ENCODE results near the gene ELK4. TPM values are rescaled to one million over a fixed set of nuclear protein-coding genes. Genes with fewer than 3 reads are reported as not detected.

ELK4 gene
- total RNA-seq (2022) (110 and 122 TPM in 2 replicates), Bru-seq, nascent RNA (percentile 98 among the genes with signal in this experiment), BruChase-seq, experiment 1, labeled RNA remaining after a 6-hour chase (percentile 99 among the genes with signal in this experiment), BruChase-seq, experiment 2, labeled RNA remaining after a 2-hour chase (percentile 99 among the genes with signal in this experiment)
- long read RNA-seq, full-length matches to known transcripts = 6 of 20 reads
- long read RNA-seq, partial matches to known transcripts = 7 of 20 reads
- long read RNA-seq, other reads (novel, unspliced or antisense) = 7 of 20 reads

- no peaks in the 10 kb centered on the region for H3K27me3 Mint-ChIP-seq (ENCODE audit: unreplicated experiment)
- TF ChIP-seq CTCF (IDR thresholded peaks at IDR 0.05; ENCODE audit: unreplicated experiment) = peak; percentile 90
- no peaks in the 10 kb centered on the region for H3K9me3 Mint-ChIP-seq (ENCODE audit: low read depth, unreplicated experiment)
- peak within 1 kb of the TSS; percentile 88 for H3K4me3 Mint-ChIP-seq (ENCODE audit: low read depth, unreplicated experiment)
- TSS peak; percentile 85 for BruUV-seq (replicated peaks)
- peaks cover 6% of the 10 kb centered on the region for H3K4me1 Mint-ChIP-seq (ENCODE audit: low read depth, unreplicated experiment)
- H3K27ac Mint-ChIP-seq (ENCODE audit: unreplicated experiment) = peak within 1 kb of the TSS; percentile 97
- DNase-seq = peak; percentile 100
- CTCF ChIA-PET = interaction anchor here (0.6 to 3.4 kb wide), 13 partner anchors 16 to 345 kb away, joined by 3 to 90 read pairs (median 6); a partner anchor contains a TSS
- peaks cover 53% of the 10 kb centered on the region for H3K36me3 Mint-ChIP-seq (ENCODE audit: insufficient read depth, unreplicated experiment)
- intact Hi-C loops (cut with micrococcal nuclease; ENCODE audit: unreplicated experiment) = loop anchor here (1.0 kb wide), 2 partner anchors 42 to 103 kb away; no protein-coding TSS in a partner anchor
Measured at GRCh38 chr1:205631768-205632668, at the start of gene ELK4. Gene ELK4 (minus strand): TSS chr1:205632011. CDS start chr1:205623882, 8,129 bp downstream.

- peaks cover 21% of the 10 kb centered on the region for H3K4me1 Mint-ChIP-seq (ENCODE audit: low read depth, unreplicated experiment)
- peak overlapping the region; percentile 6 for H3K27ac Mint-ChIP-seq (ENCODE audit: unreplicated experiment)
- peak overlapping the region; percentile 91 for H3K4me3 Mint-ChIP-seq (ENCODE audit: low read depth, unreplicated experiment)
- TF ChIP-seq CTCF (IDR thresholded peaks at IDR 0.05; ENCODE audit: unreplicated experiment) = no peak
- intact Hi-C loops (cut with micrococcal nuclease; ENCODE audit: unreplicated experiment) = no loop called here
- no TSS peak for BruUV-seq (replicated peaks)
- CTCF ChIA-PET = interaction anchor here (1.1 to 1.6 kb wide), 3 partner anchors 9 to 203 kb away, joined by 3 to 5 read pairs (median 3); no protein-coding TSS in a partner anchor
- no peaks in the 10 kb centered on the region for H3K27me3 Mint-ChIP-seq (ENCODE audit: unreplicated experiment)
- H3K36me3 Mint-ChIP-seq (ENCODE audit: insufficient read depth, unreplicated experiment) = peaks cover 27% of the 10 kb centered on the region
- no peak for DNase-seq
- no peaks in the 10 kb centered on the region for H3K9me3 Mint-ChIP-seq (ENCODE audit: low read depth, unreplicated experiment)
Measured at GRCh38 chr1:205681364-205681763, 49.6 kb upstream of the ELK4 start.

GRCh38 chr1:205680073-205680851 lies 48.5 kb upstream of the ELK4 start, which contains the start of gene SLC45A3:
Gene SLC45A3 (minus strand): TSS chr1:205680509. CDS start chr1:205664656, 15,853 bp downstream.
- H3K4me1 Mint-ChIP-seq (ENCODE audit: low read depth, unreplicated experiment) = peaks cover 30% of the 10 kb centered on the region
- DNase-seq = peak; percentile 51
- no TSS peak for BruUV-seq (replicated peaks)
- peaks cover 27% of the 10 kb centered on the region for H3K36me3 Mint-ChIP-seq (ENCODE audit: insufficient read depth, unreplicated experiment)
- peak within 1 kb of the TSS; percentile 91 for H3K4me3 Mint-ChIP-seq (ENCODE audit: low read depth, unreplicated experiment)
- no peaks in the 10 kb centered on the region for H3K9me3 Mint-ChIP-seq (ENCODE audit: low read depth, unreplicated experiment)
- intact Hi-C loops (cut with micrococcal nuclease; ENCODE audit: unreplicated experiment) = no loop called here
- CTCF ChIA-PET = interaction anchor here (0.8 to 2.0 kb wide), 8 partner anchors 9 to 202 kb away, joined by 3 to 10 read pairs (median 4); no protein-coding TSS in a partner anchor
- H3K27me3 Mint-ChIP-seq (ENCODE audit: unreplicated experiment) = no peaks in the 10 kb centered on the region
- peak within 1 kb of the TSS; percentile 70 for H3K27ac Mint-ChIP-seq (ENCODE audit: unreplicated experiment)
- no peak for TF ChIP-seq CTCF (IDR thresholded peaks at IDR 0.05; ENCODE audit: unreplicated experiment)
